Measurements from ENCODE around the gene KCNQ1OT1. TPM values are rescaled to one million over a fixed set of nuclear protein-coding genes. Genes with fewer than 3 reads are reported as not detected.

KCNQ1OT1 gene
- total RNA-seq, 1 donor from 2014 or later, result 3.4 TPM

DNA sequence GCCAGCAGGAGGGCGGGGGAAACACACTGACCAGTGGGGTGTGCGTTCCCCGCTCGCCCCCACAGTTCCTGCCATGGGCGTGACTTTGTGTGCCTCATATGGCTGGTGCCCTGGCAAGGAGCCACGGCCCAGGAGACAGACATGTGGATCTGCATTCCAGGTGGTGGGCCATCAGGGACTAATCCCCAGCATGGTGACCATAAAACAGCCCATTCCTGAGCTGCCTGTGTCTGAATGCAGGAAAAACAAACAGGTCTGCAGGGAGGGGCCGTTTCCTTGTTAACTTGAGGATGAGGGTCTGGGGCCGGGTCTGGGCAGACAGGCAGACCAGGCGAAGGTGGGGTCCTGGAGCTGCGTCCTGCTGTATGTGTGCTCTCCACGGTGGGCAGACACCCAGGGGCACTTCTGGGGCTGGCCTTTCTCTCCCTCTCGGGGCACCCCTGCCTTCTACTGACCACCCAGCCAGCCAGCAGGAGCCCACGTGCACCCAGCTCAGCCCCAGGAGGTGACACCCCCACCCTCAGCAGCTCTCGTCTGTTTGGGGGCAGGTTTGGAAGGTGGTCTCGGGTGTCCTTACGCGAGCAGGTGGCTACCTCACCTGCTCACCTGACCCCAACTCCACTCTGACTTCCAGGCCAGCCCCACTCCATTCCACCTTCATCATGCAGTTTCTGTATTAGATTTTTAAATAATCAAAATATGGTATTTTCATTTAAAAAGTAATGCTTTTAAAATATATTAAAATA, 120.3 kb downstream of the KCNQ1OT1 start:
- H3K9me3 ChIP-seq, result no peaks in the 10 kb centered on the region
- TF ChIP-seq POLR2AphosphoS5 (IDR thresholded peaks at IDR 0.05; ENCODE audit: insufficient read depth in 1 of 2, low read depth in 1 of 2) (no peak), POLR2A (IDR thresholded peaks at IDR 0.05) (no peak)
- TF ChIP-seq, protein P1, sequence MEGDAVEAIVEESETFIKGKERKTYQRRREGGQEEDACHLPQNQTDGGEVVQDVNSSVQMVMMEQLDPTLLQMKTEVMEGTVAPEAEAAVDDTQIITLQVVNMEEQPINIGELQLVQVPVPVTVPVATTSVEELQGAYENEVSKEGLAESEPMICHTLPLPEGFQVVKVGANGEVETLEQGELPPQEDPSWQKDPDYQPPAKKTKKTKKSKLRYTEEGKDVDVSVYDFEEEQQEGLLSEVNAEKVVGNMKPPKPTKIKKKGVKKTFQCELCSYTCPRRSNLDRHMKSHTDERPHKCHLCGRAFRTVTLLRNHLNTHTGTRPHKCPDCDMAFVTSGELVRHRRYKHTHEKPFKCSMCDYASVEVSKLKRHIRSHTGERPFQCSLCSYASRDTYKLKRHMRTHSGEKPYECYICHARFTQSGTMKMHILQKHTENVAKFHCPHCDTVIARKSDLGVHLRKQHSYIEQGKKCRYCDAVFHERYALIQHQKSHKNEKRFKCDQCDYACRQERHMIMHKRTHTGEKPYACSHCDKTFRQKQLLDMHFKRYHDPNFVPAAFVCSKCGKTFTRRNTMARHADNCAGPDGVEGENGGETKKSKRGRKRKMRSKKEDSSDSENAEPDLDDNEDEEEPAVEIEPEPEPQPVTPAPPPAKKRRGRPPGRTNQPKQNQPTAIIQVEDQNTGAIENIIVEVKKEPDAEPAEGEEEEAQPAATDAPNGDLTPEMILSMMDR (IDR thresholded peaks at IDR 0.05), result no peak
- H3K27ac ChIP-seq, result no peak overlapping the region
- H3K4me3 ChIP-seq, result no peak overlapping the region
- DNase-seq (ENCODE audit: extremely low spot score in 2 of 2), result no peak
- H3K36me3 ChIP-seq, result no peaks in the 10 kb centered on the region
- intact Hi-C loops (cut with DNase I), result no loop called here
- H3K4me1 ChIP-seq, result no peaks in the 10 kb centered on the region
- no peaks in the 10 kb centered on the region for H3K27me3 ChIP-seq

DNA sequence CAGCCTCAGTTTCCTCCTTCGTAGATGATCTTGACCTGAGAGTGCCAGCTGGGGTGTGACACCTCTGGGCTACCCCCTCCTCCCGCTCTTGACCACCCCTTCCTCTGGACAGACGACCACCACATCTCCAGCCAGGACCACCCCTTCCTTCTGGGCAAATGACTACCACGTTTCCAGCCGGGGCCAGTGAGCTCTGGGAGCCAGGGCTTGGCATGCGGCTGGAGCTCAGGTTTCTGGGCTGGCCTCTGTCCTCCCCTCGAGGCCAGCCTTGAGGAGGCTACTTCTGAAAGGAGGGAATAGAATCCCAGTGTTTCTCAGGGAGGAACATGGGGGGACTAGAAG, 120.9 kb downstream of the KCNQ1OT1 start:
- no peak for TF ChIP-seq POLR2A (IDR thresholded peaks at IDR 0.05)
- TF ChIP-seq, protein P1 (IDR thresholded peaks at IDR 0.05), result no peak
- no peak for TF ChIP-seq POLR2AphosphoS5 (IDR thresholded peaks at IDR 0.05; ENCODE audit: insufficient read depth in 1 of 2, low read depth in 1 of 2)
- Histone ChIP-seq H3K4me3 (no peak overlapping the region), H3K27ac (no peak overlapping the region), H3K27me3 (no peaks in the 10 kb centered on the region), H3K36me3 (no peaks in the 10 kb centered on the region), H3K9me3 (no peaks in the 10 kb centered on the region), H3K4me1 (no peaks in the 10 kb centered on the region)
- DNase-seq (ENCODE audit: extremely low spot score in 2 of 2), result no peak
- intact Hi-C loops (cut with DNase I), result no loop called here

DNA sequence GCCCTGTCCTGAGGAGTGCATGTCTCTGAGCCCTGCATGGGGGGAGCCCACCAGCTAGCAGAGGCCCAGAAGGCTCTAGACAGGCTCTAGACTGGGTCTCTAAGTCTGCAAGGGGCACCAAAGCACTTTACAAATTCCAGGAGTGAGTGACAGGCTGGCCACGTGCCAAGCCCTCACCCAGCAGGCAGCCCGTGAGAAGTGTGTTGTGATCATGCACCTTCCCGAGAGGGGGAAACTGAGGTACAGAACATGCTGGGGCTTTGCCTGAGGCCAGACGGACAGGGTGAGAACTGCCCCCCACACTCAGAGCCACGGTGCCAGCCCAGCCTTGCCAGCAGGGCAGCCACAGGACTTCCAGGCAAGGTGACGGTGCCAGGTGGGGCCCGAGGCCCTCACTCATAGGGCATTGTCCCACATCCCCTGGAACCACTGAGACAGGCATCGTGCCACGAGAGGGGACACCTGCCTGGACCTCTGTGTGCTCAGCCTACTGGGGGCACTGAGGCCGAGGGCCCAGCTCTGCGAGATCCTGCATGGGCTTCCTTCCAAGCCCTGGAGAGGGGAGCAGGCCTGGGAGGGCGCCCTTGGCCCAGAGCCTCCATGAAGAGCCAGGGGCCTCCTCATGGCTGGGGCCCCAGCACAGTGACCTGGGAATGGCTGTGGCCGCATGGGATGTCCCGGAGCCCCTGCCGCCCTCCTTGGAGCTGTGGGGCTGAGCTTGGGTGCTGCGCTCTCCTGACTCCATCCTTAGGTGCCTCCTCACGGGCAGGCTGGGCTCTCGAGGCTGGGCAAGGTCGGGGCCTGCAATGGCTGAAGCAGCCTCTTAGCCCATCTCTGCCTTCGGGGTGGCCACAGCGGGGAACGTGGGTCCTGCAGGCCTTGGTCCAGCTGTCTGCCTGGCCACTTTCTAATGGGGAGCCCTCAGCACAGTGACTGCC, 121.5 kb downstream of the KCNQ1OT1 start:
- TF ChIP-seq, protein P1 (IDR thresholded peaks at IDR 0.05), result no peak
- TF ChIP-seq POLR2AphosphoS5 (IDR thresholded peaks at IDR 0.05; ENCODE audit: insufficient read depth in 1 of 2, low read depth in 1 of 2) (no peak), POLR2A (IDR thresholded peaks at IDR 0.05) (no peak)
- Histone ChIP-seq H3K4me3 (no peak overlapping the region), H3K36me3 (no peaks in the 10 kb centered on the region), H3K27ac (no peak overlapping the region), H3K9me3 (no peaks in the 10 kb centered on the region), H3K27me3 (no peaks in the 10 kb centered on the region), H3K4me1 (no peaks in the 10 kb centered on the region)
- DNase-seq (ENCODE audit: extremely low spot score in 2 of 2), result no peak
- intact Hi-C loops (cut with DNase I), result no loop called here

DNA sequence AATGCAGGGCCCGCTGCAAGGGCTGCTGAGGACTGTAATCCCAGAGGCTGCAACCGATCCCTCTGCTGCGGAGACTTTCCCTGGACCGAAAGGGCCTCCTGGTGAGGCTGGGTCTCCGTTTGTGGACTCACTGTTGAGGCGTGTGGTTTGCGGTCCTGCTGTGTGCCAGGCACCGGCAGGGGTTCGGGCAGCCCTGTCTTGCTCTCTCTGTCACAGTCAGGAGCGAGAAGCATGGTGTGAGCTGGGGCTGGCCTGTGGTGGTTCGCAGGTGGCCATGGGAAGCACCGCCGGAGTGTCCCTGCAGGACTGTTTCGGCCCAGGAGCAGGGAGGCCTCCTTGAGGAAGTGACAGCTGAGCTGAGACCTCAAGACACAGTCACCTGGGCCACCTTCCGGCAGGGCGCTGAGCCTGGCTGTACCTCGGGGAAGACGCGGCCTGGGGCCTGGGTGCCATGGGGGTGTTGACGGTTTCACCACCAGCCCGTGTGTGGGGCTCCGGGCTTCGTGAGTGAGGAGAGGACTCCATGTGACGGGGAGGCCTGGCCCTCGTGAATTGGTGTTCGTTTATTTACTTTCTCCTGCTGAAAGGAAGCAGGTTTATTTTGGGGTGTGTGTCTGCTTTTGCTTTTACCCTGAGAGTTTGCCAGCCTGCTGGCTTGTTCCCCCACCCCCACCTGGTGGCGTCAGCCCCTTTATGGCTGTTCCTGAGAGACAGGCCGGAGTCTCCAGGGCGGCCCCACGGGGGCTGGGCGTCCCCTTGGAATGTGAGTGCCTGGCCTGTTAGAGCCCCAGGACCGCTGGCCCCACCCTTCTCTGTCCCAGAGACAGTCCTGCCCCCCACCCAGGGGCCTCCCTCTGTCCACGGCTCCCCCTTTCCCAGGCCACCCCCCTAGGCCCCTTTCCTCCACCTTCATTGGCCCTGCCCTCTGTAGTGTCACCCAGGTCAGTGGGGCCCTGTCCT, 122.5 kb downstream of the KCNQ1OT1 start:
- H3K4me3 ChIP-seq, result no peak overlapping the region
- H3K4me1 ChIP-seq, result no peaks in the 10 kb centered on the region
- intact Hi-C loops (cut with DNase I), result no loop called here
- no peaks in the 10 kb centered on the region for H3K36me3 ChIP-seq
- no peaks in the 10 kb centered on the region for H3K9me3 ChIP-seq
- TF ChIP-seq POLR2A (IDR thresholded peaks at IDR 0.05), result no peak
- no peak for TF ChIP-seq POLR2AphosphoS5 (IDR thresholded peaks at IDR 0.05; ENCODE audit: insufficient read depth in 1 of 2, low read depth in 1 of 2)
- TF ChIP-seq, protein P1 (IDR thresholded peaks at IDR 0.05), result no peak
- H3K27me3 ChIP-seq, result no peaks in the 10 kb centered on the region
- no peak overlapping the region for H3K27ac ChIP-seq
- no peak for DNase-seq (ENCODE audit: extremely low spot score in 2 of 2)
